Measurements from ENCODE around the gene ARHGAP26. TPM values are rescaled to one million over a fixed set of nuclear protein-coding genes. Genes with fewer than 3 reads are reported as not detected.
A peak's percentile ranks its signal among the peaks of the same experiment; 100 is the strongest.

ARHGAP26 gene
- total RNA-seq, 4 donors from 2014 or later: 11.0 to 23.3 (median 14.3) TPM

DNA sequence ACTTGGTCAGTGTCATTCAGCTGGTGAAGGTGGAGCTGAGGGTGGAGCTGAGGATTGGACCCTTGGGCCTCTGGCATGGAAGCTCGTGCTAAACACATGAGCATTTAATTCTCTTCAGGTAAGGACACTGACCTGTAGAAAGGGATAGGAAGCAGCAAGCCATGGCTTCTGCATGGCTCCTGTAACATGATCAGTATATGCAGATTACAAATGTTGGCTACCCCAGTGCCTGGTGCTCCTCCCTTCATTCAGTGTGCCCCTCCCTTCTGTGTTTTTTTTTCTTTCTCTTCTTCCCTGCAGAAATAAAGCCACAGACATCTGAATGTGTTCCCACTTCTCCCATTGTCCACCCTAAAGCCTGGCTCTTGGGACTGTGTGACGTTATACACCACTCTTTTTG, 52.9 kb downstream of the ARHGAP26 start:
- 47 to 64% methylated on average over 2 of the region's 2 CpGs for WGBS, 2 donors
- intact Hi-C loops (cut with DNase I; ENCODE audit: low total_unique reads): no loop called here
- DNase-seq (ENCODE audit: low spot score in 2 of 2): peak in 1 of 2 donors; percentile 34
- no peak overlapping the region for H3K4me3 ChIP-seq (ENCODE audit: low read depth, poor library complexity, severe bottlenecking)
- TF ChIP-seq, protein P1, sequence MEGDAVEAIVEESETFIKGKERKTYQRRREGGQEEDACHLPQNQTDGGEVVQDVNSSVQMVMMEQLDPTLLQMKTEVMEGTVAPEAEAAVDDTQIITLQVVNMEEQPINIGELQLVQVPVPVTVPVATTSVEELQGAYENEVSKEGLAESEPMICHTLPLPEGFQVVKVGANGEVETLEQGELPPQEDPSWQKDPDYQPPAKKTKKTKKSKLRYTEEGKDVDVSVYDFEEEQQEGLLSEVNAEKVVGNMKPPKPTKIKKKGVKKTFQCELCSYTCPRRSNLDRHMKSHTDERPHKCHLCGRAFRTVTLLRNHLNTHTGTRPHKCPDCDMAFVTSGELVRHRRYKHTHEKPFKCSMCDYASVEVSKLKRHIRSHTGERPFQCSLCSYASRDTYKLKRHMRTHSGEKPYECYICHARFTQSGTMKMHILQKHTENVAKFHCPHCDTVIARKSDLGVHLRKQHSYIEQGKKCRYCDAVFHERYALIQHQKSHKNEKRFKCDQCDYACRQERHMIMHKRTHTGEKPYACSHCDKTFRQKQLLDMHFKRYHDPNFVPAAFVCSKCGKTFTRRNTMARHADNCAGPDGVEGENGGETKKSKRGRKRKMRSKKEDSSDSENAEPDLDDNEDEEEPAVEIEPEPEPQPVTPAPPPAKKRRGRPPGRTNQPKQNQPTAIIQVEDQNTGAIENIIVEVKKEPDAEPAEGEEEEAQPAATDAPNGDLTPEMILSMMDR (IDR thresholded peaks at IDR 0.05): no peak
- TF ChIP-seq POLR2A (IDR thresholded peaks at IDR 0.05): no peak

DNA sequence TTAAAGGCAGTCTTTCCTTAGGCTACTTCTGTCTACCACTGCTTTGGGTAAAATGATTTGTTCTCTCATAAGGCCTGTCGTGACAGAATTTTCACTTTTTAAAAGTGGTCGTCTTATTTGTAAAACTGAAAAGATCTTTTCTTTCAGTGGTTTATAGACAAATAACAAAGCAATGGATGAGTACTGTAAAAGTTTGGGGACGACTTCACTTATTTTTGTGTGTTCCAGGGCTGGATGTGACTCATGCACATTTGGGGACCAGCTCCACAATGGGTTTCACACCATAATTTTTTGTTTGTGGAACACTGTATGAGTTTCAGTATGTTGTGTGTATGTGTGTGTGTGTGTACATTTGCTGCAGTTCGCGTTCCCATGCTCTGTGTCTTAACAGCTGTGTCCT, 53.6 kb downstream of the ARHGAP26 start:
- no peak overlapping the region for H3K4me3 ChIP-seq (ENCODE audit: low read depth, poor library complexity, severe bottlenecking)
- TF ChIP-seq, protein P1 (IDR thresholded peaks at IDR 0.05): no peak
- TF ChIP-seq POLR2A (IDR thresholded peaks at IDR 0.05): no peak
- 68 to 73% methylated on average over 5 of the region's 5 CpGs for WGBS, 2 donors
- intact Hi-C loops (cut with DNase I; ENCODE audit: low total_unique reads): no loop called here
- peak in 1 of 2 donors; percentile 32 for DNase-seq (ENCODE audit: low spot score in 2 of 2)

DNA sequence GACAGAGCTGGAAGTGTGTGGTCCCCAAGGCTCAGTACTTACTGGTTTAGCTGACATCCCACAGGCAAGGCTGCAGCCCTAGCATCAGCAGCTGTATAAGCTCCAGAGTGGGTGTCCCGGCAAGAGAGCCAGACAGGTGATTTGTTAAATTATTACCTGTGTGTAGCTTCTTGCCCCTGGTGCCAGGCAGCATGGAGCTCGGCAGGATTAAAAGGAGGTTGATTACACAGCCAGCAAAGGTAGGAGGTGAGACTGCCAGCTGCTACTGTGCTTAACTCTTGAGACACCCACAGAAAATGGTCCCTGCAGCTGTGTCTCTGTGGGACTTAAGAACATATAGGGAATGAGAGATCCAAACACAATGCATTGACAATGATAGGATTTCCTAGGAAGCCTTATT, 54.2 kb downstream of the ARHGAP26 start:
- peak in 1 of 2 donors; percentile 61 for DNase-seq (ENCODE audit: low spot score in 2 of 2)
- TF ChIP-seq, protein P1 (IDR thresholded peaks at IDR 0.05): no peak
- TF ChIP-seq POLR2A (IDR thresholded peaks at IDR 0.05): no peak
- 38 to 49% methylated on average over 2 of the region's 2 CpGs for WGBS, 2 donors
- intact Hi-C loops (cut with DNase I; ENCODE audit: low total_unique reads): no loop called here
- no peak overlapping the region for H3K4me3 ChIP-seq (ENCODE audit: low read depth, poor library complexity, severe bottlenecking)

DNA sequence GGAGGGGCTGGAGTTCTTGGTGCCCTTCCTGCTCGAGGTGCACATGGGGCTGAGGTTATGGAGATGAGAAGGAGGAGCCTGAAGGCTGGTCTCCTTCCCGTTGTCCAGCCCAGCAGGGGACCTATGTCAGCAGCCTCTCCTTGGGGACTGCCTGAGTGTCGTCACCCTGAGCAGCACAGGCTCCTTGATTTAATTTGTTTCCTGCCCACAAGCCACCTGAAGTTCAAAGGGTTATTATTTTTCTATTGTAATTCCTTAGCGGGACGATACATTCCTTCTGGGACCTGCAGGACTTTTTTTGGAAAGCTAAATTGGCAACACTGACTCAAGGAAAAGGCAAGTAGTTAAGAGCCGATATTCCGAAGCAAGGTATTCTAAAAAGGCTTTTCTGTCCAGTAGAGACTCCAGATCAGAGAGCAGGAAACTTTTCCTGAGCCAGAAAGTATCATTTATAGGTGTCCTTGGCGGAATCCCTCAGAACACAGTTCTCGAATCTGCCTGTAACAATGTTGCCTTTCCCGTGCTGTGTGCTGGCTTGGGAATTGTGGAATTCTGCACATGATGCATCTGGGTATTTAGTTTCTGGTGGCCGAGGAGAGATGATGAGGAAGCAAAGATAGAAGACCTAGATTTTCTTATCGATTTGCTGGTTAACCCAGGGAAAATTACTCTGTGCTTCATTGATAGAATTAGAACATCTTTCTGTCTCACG, 55.4 kb downstream of the ARHGAP26 start:
- DNase-seq (ENCODE audit: low spot score in 2 of 2): peak in 1 of 2 donors; percentile 68
- 60% methylated on average over 13 of the region's 13 CpGs for WGBS, 2 donors
- intact Hi-C loops (cut with DNase I; ENCODE audit: low total_unique reads): no loop called here
- H3K4me3 ChIP-seq (ENCODE audit: low read depth, poor library complexity, severe bottlenecking): no peak overlapping the region
- TF ChIP-seq, protein P1 (IDR thresholded peaks at IDR 0.05): no peak
- TF ChIP-seq POLR2A (IDR thresholded peaks at IDR 0.05): no peak

DNA sequence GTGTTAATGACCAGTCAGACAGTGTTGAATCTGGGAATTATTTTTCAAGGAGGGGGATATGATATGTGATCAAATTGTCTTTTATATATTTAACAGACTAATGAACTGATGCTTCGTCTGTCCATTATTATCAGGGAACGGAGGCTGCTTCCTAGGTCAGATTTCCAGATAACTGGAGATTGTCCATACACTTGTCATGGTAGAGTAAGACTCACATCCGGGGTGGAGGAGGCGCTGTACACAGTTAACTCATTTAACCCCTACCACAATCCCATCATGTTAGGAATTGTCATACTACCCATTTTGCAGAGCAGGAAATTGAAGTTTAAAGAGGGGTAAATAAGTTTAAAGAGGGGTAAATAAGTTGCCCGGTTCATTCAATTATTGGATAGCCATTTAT, 55.9 kb downstream of the ARHGAP26 start:
- TF ChIP-seq, protein P1 (IDR thresholded peaks at IDR 0.05): no peak
- TF ChIP-seq POLR2A (IDR thresholded peaks at IDR 0.05): no peak
- intact Hi-C loops (cut with DNase I; ENCODE audit: low total_unique reads): no loop called here
- H3K4me3 ChIP-seq (ENCODE audit: low read depth, poor library complexity, severe bottlenecking): no peak overlapping the region
- 79 to 81% methylated on average over 5 of the region's 5 CpGs for WGBS, 2 donors
- DNase-seq (ENCODE audit: low spot score in 2 of 2): no peak

Measured in lower leg skin (tissue), 4 donors.